Neural progenitor cell (in vitro differentiated cells): ENCODE data around the gene ZYX. TPM values are rescaled to one million over a fixed set of nuclear protein-coding genes. Genes with fewer than 3 reads are reported as not detected.
A peak's percentile ranks its signal among the peaks of the same experiment; 100 is the strongest.

Experiments used
- DNase-seq: peaks from one replicate; pipeline ENCODE4 v3.0.0-alpha.2; 2016; ENCODE audit warnings: low spot score
- H2AFZ ChIP-seq: fragments of 200-600 bp; sonication (generic); replicated peaks from 2 replicates; pipeline ENCODE4 v1.6.1; 2016; ENCODE audit warnings: antibody characterized with exemption
- H3F3A ChIP-seq: fragments of 200-600 bp; sonication (generic); 2 replicates; pipeline ENCODE4 v1.6.1; 2016; ENCODE audit warnings: antibody characterized with exemption, low read depth
- H3K27ac ChIP-seq: fragments of 200-600 bp; sonication (generic); 2 replicates; pipeline ENCODE4 v1.5.1; 2016; ENCODE audit warnings: mild to moderate bottlenecking
- H3K27me3 ChIP-seq: fragments of 200-600 bp; sonication (generic); 2 replicates; pipeline ENCODE4 v1.6.1; 2016; ENCODE audit warnings: mild to moderate bottlenecking, moderate library complexity
- H3K36me3 ChIP-seq: fragments of 200-600 bp; sonication (generic); 2 replicates; pipeline ENCODE4 v1.5.1; 2016
- H3K4me1 ChIP-seq: fragments of 200-600 bp; sonication (generic); 2 replicates; pipeline ENCODE4 v1.6.1; 2016; ENCODE audit warnings: mixed run types
- H3K4me2 ChIP-seq: fragments of 200-600 bp; sonication (generic); 2 replicates; pipeline ENCODE4 v1.6.1; 2016
- H3K4me3 ChIP-seq: fragments of 200-600 bp; sonication (generic); 2 replicates; pipeline ENCODE4 v1.5.1; 2016
- H3K79me2 ChIP-seq: fragments of 200-600 bp; sonication (generic); 2 replicates; pipeline ENCODE4 v1.6.1; 2016; ENCODE audit warnings: low read depth
- H3K9ac ChIP-seq: fragments of 200-600 bp; sonication (generic); 2 replicates; pipeline ENCODE4 v1.6.1; 2016
- H3K9me3 ChIP-seq: fragments of 200-600 bp; sonication (generic); 2 replicates; pipeline ENCODE4 v1.5.1; 2016; ENCODE audit warnings: low read depth
- H4K20me1 ChIP-seq: fragments of 200-600 bp; sonication (generic); 2 replicates; pipeline ENCODE4 v1.6.1; 2016; ENCODE audit warnings: low read depth
- H3K27ac Mint-ChIP-seq: 3 replicates; pipeline ENCODE4 v1.8.0; 2021; ENCODE audit warnings: mixed read lengths
- H3K27me3 Mint-ChIP-seq: 2 replicates; pipeline ENCODE4 v1.8.0; 2022; ENCODE audit warnings: low read depth, mild to moderate bottlenecking, inconsistent platforms, moderate library complexity, mixed read lengths; ENCODE audit not compliant: insufficient read depth
- H3K36me3 Mint-ChIP-seq: 3 replicates; pipeline ENCODE4 v1.8.0; 2021; ENCODE audit warnings: mixed read lengths
- H3K4me1 Mint-ChIP-seq: 3 replicates; pipeline ENCODE4 v1.8.0; 2021; ENCODE audit warnings: mixed read lengths
- H3K4me3 Mint-ChIP-seq: 3 replicates; pipeline ENCODE4 v1.8.0; 2021; ENCODE audit warnings: mild to moderate bottlenecking, moderate library complexity, mixed read lengths
- H3K9me3 Mint-ChIP-seq: 3 replicates; pipeline ENCODE4 v1.8.0; 2020; ENCODE audit warnings: mixed read lengths
- EZH2 ChIP-seq: fragments of 200-600 bp; sonication (generic); IDR thresholded peaks from 2 replicates; pipeline ENCODE4 v1.6.1; 2017; ENCODE audit warnings: antibody characterized with exemption, mild to moderate bottlenecking, moderate library complexity
- EZH2phosphoT487 ChIP-seq: fragments of 200-600 bp; sonication (generic); IDR thresholded peaks from 2 replicates; pipeline ENCODE4 v1.6.1; 2017; ENCODE audit warnings: antibody characterized with exemption
- total RNA-seq: library from RNA; depleted of rRNA; stranded (reverse); fragments of >200 nt; gene quantifications from 2 replicates; pipeline ENCODE4 v1.2.3, GENCODE V29; 2015; ENCODE audit warnings: low replicate concordance
- TF ChIP-seq, protein P1 (sequence below): fragments of 200-600 bp; sonication (generic); IDR thresholded peaks from 2 replicates; pipeline ENCODE4 v1.5.1; 2017; ENCODE audit warnings: antibody characterized with exemption, mild to moderate bottlenecking

ZYX gene
- total RNA-seq, 1 donor from 2014 or later, result 5.2 TPM

DNA sequence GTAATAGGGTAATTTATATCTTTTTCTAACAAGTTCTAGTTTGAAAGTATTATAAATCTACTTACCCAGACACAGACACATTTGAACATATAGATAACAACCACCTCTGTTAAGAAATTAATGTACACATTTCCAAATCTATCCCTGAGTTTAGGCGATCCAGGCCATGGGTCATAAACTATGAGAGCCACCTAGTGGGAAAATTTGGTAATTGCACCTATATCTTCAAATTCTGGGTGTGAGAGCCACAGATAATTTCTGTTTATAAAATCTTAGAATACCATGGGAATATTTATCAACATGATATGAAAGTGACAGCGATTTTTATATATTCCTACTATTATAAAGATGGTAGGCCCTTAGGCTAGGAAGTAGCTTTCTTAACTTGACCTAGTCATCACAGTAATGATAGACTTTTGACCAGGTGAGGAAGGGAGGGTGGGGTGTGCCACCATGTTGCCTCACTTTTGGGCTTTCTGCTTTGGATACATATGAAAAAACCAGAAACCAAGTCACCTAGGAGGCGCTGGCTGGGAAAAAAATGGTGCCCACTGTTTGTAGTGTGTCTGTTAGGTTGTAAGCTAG is 35.5 kb downstream of the ZYX start:
- H3K27ac Mint-ChIP-seq, result no peak overlapping the region
- H3K4me1 Mint-ChIP-seq, result no peaks in the 10 kb centered on the region
- Histone ChIP-seq H3K4me1 (no peaks in the 10 kb centered on the region), H3K9ac (no peak overlapping the region), H4K20me1 (no peaks in the 10 kb centered on the region), H3K27me3 (no peaks in the 10 kb centered on the region), H3K36me3 (no peaks in the 10 kb centered on the region), H2AFZ (no peak overlapping the region), H3K4me3 (no peak overlapping the region), H3K79me2 (no peaks in the 10 kb centered on the region), H3K4me2 (no peak overlapping the region), H3K9me3 (no peaks in the 10 kb centered on the region), H3F3A (no peaks in the 10 kb centered on the region), H3K27ac (no peak overlapping the region)
- H3K36me3 Mint-ChIP-seq, result peaks cover 2% of the 10 kb centered on the region
- peaks cover 4% of the 10 kb centered on the region for H3K27me3 Mint-ChIP-seq
- TF ChIP-seq, protein P1, sequence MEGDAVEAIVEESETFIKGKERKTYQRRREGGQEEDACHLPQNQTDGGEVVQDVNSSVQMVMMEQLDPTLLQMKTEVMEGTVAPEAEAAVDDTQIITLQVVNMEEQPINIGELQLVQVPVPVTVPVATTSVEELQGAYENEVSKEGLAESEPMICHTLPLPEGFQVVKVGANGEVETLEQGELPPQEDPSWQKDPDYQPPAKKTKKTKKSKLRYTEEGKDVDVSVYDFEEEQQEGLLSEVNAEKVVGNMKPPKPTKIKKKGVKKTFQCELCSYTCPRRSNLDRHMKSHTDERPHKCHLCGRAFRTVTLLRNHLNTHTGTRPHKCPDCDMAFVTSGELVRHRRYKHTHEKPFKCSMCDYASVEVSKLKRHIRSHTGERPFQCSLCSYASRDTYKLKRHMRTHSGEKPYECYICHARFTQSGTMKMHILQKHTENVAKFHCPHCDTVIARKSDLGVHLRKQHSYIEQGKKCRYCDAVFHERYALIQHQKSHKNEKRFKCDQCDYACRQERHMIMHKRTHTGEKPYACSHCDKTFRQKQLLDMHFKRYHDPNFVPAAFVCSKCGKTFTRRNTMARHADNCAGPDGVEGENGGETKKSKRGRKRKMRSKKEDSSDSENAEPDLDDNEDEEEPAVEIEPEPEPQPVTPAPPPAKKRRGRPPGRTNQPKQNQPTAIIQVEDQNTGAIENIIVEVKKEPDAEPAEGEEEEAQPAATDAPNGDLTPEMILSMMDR, result peak; percentile 84
- no peak for TF ChIP-seq EZH2
- peak; percentile 51 for DNase-seq
- H3K4me3 Mint-ChIP-seq, result no peak overlapping the region
- peaks cover 10% of the 10 kb centered on the region for H3K9me3 Mint-ChIP-seq

DNA sequence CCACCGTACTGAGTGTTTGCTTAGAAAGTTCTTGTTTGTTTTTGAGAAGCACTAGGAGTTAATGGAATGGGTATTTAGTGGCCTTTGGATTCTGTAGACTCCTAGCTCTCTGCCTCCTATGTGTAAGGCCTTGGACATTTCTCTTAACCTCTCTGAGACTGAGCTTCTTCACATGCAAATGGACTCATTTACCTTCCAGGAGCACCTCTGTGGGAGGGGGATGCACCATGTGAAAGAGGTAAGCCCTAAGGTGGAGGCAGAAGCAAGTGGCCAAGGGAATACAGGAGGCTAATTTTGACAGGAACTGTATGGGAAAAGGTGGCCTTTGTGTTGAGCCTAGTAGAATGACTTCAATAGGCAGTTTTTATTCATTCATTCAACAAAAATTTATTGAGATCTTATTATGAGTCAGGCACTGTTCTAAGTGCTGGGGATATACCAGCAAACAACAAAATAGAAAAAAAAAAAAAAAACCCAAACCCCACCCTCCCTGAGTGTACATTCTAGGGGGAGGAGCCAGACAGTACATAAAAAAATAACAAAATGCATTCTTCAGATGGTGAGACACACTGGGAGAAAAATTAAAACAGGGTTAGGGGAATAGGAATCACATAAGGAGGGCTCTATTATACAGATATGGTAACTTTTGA is 36.7 kb downstream of the ZYX start:
- Histone ChIP-seq H3K9me3 (no peaks in the 10 kb centered on the region), H3K4me3 (no peak overlapping the region), H3K4me1 (no peaks in the 10 kb centered on the region), H3K27ac (no peak overlapping the region), H3K9ac (no peak overlapping the region), H4K20me1 (no peaks in the 10 kb centered on the region), H2AFZ (no peak overlapping the region), H3K27me3 (no peaks in the 10 kb centered on the region), H3K36me3 (no peaks in the 10 kb centered on the region), H3K4me2 (no peak overlapping the region), H3F3A (no peaks in the 10 kb centered on the region), H3K79me2 (no peaks in the 10 kb centered on the region)
- H3K4me3 Mint-ChIP-seq, result no peak overlapping the region
- H3K27me3 Mint-ChIP-seq, result peaks cover 4% of the 10 kb centered on the region
- DNase-seq, result no peak
- H3K9me3 Mint-ChIP-seq, result peaks cover 8% of the 10 kb centered on the region
- TF ChIP-seq, protein P1, result no peak
- TF ChIP-seq EZH2 (no peak), EZH2phosphoT487 (no peak)
- peak overlapping the region; percentile 72 for H3K27ac Mint-ChIP-seq
- peaks cover 2% of the 10 kb centered on the region for H3K36me3 Mint-ChIP-seq
- H3K4me1 Mint-ChIP-seq, result no peaks in the 10 kb centered on the region

DNA sequence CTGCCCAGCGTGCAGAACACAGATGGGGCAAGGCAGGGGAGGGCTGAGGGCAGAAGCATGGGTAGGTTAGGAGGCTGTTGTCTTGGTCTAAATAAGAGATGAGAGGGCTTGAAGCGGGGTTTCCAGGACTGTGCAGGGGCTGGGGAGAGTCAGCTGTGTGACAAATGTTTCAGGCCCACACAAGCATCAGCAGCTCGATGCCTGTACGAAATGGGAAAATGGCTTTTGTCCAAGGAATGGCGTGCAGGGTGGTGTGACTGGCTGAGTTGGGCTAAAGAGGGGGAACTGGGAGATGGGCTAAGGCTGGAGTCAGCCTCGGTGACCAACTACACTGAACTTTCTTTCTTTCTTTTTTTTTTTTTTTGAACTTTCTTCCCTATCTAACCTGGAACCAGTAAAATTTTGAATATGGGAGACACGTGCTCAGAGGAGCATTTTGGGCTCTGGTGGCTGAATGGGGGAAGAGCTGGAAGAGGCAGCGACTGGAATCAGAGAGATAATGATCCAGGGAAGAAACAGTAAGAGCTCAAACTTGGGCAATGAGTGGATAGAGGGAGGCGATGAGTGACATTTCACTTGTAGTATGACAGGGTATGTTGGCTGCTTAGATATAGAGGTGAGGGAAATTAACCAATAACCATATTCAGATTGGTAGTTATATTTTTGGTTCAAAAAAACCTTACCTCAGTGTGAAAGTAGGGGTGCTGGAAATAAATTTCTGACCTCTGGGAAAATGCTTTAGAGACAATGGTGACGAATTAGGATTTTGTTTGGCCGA is 37.7 kb downstream of the ZYX start:
- peaks cover 2% of the 10 kb centered on the region for H3K36me3 Mint-ChIP-seq
- Histone ChIP-seq H3F3A (no peaks in the 10 kb centered on the region), H2AFZ (no peak overlapping the region), H3K4me2 (no peak overlapping the region), H3K79me2 (no peaks in the 10 kb centered on the region), H3K4me1 (no peaks in the 10 kb centered on the region), H3K4me3 (no peak overlapping the region), H3K27ac (no peak overlapping the region), H3K36me3 (no peaks in the 10 kb centered on the region), H4K20me1 (no peaks in the 10 kb centered on the region), H3K9me3 (no peaks in the 10 kb centered on the region), H3K27me3 (no peaks in the 10 kb centered on the region), H3K9ac (no peak overlapping the region)
- H3K9me3 Mint-ChIP-seq, result peaks cover 11% of the 10 kb centered on the region
- H3K4me1 Mint-ChIP-seq, result no peaks in the 10 kb centered on the region
- H3K4me3 Mint-ChIP-seq, result no peak overlapping the region
- no peak overlapping the region for H3K27ac Mint-ChIP-seq
- no peak for TF ChIP-seq EZH2
- no peak for TF ChIP-seq EZH2phosphoT487
- TF ChIP-seq, protein P1, result no peak
- H3K27me3 Mint-ChIP-seq, result peaks cover 8% of the 10 kb centered on the region
- DNase-seq, result no peak
